ENCODE measurements around the gene NKAIN4. TPM values are rescaled to one million over a fixed set of nuclear protein-coding genes. Genes with fewer than 3 reads are reported as not detected.

Gene NKAIN4
- total RNA-seq, 1 donor from 2014 or later: not detected

- DNase-seq: no peak
- TF ChIP-seq, protein P1, sequence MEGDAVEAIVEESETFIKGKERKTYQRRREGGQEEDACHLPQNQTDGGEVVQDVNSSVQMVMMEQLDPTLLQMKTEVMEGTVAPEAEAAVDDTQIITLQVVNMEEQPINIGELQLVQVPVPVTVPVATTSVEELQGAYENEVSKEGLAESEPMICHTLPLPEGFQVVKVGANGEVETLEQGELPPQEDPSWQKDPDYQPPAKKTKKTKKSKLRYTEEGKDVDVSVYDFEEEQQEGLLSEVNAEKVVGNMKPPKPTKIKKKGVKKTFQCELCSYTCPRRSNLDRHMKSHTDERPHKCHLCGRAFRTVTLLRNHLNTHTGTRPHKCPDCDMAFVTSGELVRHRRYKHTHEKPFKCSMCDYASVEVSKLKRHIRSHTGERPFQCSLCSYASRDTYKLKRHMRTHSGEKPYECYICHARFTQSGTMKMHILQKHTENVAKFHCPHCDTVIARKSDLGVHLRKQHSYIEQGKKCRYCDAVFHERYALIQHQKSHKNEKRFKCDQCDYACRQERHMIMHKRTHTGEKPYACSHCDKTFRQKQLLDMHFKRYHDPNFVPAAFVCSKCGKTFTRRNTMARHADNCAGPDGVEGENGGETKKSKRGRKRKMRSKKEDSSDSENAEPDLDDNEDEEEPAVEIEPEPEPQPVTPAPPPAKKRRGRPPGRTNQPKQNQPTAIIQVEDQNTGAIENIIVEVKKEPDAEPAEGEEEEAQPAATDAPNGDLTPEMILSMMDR (IDR thresholded peaks at IDR 0.05): no peak
- no peak overlapping the region for H3K4me3 ChIP-seq
- H3K4me1 ChIP-seq: peaks cover 18% of the 10 kb centered on the region
- H3K27me3 ChIP-seq: no peaks in the 10 kb centered on the region
- ATAC-seq: no peak
- intact Hi-C loops (cut with DNase I): no loop called here
- no peaks in the 10 kb centered on the region for H3K9me3 ChIP-seq
- peaks cover 49% of the 10 kb centered on the region for H3K36me3 ChIP-seq
- no peak overlapping the region for H3K27ac ChIP-seq
Observed at GRCh38 chr20:63275825-63276224, 21.6 kb upstream of the NKAIN4 start.

GRCh38 chr20:63274381-63275228 lies 20.3 kb upstream of the NKAIN4 start:
- peaks cover 18% of the 10 kb centered on the region for H3K4me1 ChIP-seq
- no peak for DNase-seq
- H3K27me3 ChIP-seq: no peaks in the 10 kb centered on the region
- no peak overlapping the region for H3K27ac ChIP-seq
- ATAC-seq: no peak
- H3K4me3 ChIP-seq: peak overlapping the region; percentile 90
- intact Hi-C loops (cut with DNase I): no loop called here
- H3K9me3 ChIP-seq: no peaks in the 10 kb centered on the region
- peaks cover 37% of the 10 kb centered on the region for H3K36me3 ChIP-seq
- TF ChIP-seq, protein P1 (IDR thresholded peaks at IDR 0.05): no peak

DNA sequence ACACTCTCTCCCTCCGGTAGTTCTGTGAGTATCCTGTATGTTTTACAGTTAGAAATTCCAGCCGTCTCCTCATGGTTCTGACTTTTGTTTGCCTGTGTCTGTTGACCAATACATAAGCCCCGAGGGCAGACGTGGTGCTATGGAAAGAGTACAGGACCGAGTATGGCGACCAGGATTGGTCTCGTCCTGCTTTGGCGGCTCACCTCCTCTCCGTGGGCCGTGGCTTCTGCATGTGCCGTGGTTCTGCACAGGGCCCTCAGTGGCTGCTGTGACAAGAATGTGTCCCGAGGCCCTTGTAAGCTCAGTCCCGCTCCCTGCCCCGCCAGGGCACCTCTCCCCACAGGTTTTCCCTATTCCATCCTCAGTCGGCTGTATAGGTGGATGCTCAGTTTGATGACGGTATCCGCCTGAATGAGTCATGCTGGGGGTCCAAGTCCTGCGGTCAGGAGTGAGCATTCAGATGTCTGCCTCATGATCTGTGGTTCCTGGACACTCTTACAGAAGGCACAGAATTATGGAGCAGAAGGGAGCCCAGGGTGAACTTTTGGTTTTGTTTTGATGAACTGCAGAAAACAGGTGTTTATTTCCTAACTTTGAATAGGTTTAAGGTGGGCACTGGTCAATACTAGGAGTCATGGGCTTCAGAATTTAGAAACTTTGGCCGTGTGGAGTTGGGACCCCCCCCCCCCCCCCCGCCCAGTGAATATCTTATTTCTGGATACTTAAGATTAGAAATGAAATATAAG lies 19.5 kb upstream of the NKAIN4 start:
- no peaks in the 10 kb centered on the region for H3K9me3 ChIP-seq
- H3K4me3 ChIP-seq: peak overlapping the region; percentile 90
- peaks cover 18% of the 10 kb centered on the region for H3K4me1 ChIP-seq
- no peaks in the 10 kb centered on the region for H3K27me3 ChIP-seq
- peaks cover 29% of the 10 kb centered on the region for H3K36me3 ChIP-seq
- TF ChIP-seq, protein P1 (IDR thresholded peaks at IDR 0.05): no peak
- no peak for ATAC-seq
- peak overlapping the region; percentile 66 for H3K27ac ChIP-seq
- intact Hi-C loops (cut with DNase I): no loop called here
- DNase-seq: no peak

DNA sequence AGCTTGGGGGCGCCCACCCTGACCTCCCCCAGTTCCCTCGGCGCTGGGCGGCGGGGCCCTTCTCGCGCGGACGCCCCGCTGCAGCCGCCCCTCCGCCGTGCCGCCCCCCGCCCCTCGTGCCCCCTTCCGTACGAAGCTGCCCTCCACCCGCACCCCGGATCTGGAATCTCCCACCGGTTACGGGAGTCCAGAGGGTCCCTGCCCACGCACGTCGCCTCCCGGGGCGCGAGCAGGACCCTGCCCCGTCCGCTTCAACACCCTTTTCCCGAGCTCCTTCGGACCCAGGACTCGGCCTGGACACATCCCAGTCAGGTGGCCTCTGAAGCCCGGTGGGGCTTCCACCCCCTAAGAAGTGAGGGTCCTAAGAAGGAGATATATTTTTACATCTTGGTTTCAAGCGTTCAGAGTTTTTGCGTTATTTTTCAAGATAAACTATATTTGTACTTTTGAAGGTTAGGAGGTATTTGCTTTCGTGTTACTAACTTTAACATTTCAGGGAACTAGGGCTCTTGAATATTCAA lies 18.9 kb upstream of the NKAIN4 start:
- TF ChIP-seq, protein P1 (IDR thresholded peaks at IDR 0.05): no peak

GRCh38 chr20:63272105-63273058 lies 18.1 kb upstream of the NKAIN4 start, which contains the start of gene ARFGAP1:
Gene ARFGAP1, plus strand, starts transcription at chr20:63272813. Its CDS starts 2,768 bp downstream, at chr20:63275581.
- peaks cover 5% of the 10 kb centered on the region for H3K27me3 ChIP-seq
- TF ChIP-seq, protein P1 (IDR thresholded peaks at IDR 0.05): no peak
- intact Hi-C loops (cut with DNase I): no loop called here
- H3K36me3 ChIP-seq: peaks cover 16% of the 10 kb centered on the region
- peaks cover 18% of the 10 kb centered on the region for H3K4me1 ChIP-seq
- no peaks in the 10 kb centered on the region for H3K9me3 ChIP-seq
- DNase-seq (peak; percentile 96), ATAC-seq (peak; percentile 97)
- H3K4me3 ChIP-seq: peak within 1 kb of the TSS; percentile 90
- H3K27ac ChIP-seq: peak within 1 kb of the TSS; percentile 66

More for the DNA sequence above, 18.9 kb upstream of the NKAIN4 start:
- no peak for DNase-seq
- no peaks in the 10 kb centered on the region for H3K27me3 ChIP-seq
- no peak for ATAC-seq
- peaks cover 18% of the 10 kb centered on the region for H3K4me1 ChIP-seq
- H3K36me3 ChIP-seq: peaks cover 23% of the 10 kb centered on the region
- peak overlapping the region; percentile 90 for H3K4me3 ChIP-seq
- no peaks in the 10 kb centered on the region for H3K9me3 ChIP-seq
- H3K27ac ChIP-seq: peak overlapping the region; percentile 66
- intact Hi-C loops (cut with DNase I): no loop called here
